Ishikawa (cell line): ENCODE results near the gene STK26.

Experiments used
- CEBPB ChIP-seq: IDR thresholded peaks from 2 replicates; pipeline ENCODE4 v1.6.1; 2012
- CREB1 ChIP-seq: IDR thresholded peaks from 2 replicates; pipeline ENCODE4 v1.6.1; 2012; ENCODE audit warnings: low read depth
- MAX ChIP-seq: IDR thresholded peaks from 2 replicates; pipeline ENCODE4 v1.6.1; 2012
- NFIC ChIP-seq: IDR thresholded peaks from 2 replicates; pipeline ENCODE4 v1.6.1; 2012
- TAF1 ChIP-seq: IDR thresholded peaks from 2 replicates; pipeline ENCODE4 v1.6.1; 2012; ENCODE audit warnings: low read depth, mild to moderate bottlenecking
- YY1 ChIP-seq: IDR thresholded peaks from 2 replicates; pipeline ENCODE4 v1.6.1; 2012; ENCODE audit warnings: low read depth

DNA sequence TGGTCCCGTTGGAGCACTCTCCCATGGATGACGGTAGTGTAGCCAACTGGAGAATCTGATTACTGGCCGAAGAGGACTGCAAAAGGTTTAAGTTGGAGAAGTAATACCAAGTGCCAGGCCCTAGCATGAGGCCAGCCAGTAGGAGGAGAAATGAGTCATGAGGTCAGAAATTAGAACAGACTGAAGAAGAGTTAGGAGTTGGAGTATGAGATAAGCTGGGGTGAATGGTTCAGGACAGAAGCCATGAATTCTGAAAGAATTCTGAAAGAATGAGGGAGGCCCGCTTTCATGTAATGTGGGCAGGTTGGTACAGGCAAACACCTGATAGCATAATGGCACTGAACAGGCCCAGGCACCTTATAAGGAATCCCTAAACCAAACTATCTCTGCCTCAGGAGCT lies 18.4 kb upstream of the STK26 start:
- no peak for TF ChIP-seq CREB1
- TF ChIP-seq MAX, result no peak
- TF ChIP-seq CEBPB, result no peak
- no peak for TF ChIP-seq NFIC
- no peak for TF ChIP-seq YY1
- no peak for TF ChIP-seq TAF1
